ENCODE results near the gene TNFSF15. TPM values are rescaled to one million over a fixed set of nuclear protein-coding genes. Genes with fewer than 3 reads are reported as not detected.

The TNFSF15 gene
- total RNA-seq, 1 experiment from 2014 or later: not detected

DNA sequence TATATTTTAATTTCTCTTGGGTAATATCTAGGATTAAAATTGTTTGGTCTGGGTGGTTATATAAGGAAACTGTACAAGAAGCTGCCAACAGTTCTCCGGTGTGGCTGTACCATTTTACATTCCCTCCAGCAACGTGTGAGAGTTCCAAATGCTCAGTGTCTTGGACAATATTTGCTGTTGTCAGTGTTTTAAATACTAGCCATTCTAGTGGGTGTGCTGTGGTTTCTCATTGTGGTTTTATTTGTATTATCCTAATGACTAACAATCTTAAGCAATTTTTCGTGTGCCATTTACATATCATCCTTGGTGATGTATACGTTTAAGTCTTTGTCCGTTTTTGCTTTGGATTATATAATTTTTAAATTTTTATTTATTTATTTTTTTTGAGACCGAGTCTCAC, 34.0 kb downstream of the TNFSF15 start:
- H3K27me3 ChIP-seq (ENCODE audit: insufficient read depth, low read length): peaks cover 21% of the 10 kb centered on the region; the same call in 1 of the 2 replicates
- no peaks in the 10 kb centered on the region for H3K4me1 ChIP-seq (ENCODE audit: control insufficient read depth in 1 of 2, insufficient read depth in 2 of 2, low read length in 2 of 2)
- H3K79me2 ChIP-seq (ENCODE audit: insufficient read depth, low read length): no peaks in the 10 kb centered on the region
- no peaks in the 10 kb centered on the region for H4K20me1 ChIP-seq (ENCODE audit: insufficient read depth)
- H3K27ac ChIP-seq (ENCODE audit: low read depth, low read length): no peak overlapping the region
- H3K9ac ChIP-seq (ENCODE audit: low read length): no peak overlapping the region
- no TSS peak for BruUV-seq (replicated peaks)
- ChIA-PET POLR2A (no interaction called here), CTCF (no interaction called here), RAD21 (ENCODE audit: low non-redundant PET in 1 of 2, low total read pairs in 2 of 2, uncharacterized antibody in 2 of 2, unreplicated experiment in 2 of 2) (no interaction called here)
- H3K9me3 ChIP-seq (ENCODE audit: control insufficient read depth in 1 of 2, insufficient read depth in 1 of 2, low read depth in 1 of 2, low read length in 2 of 2): no peaks in the 10 kb centered on the region
- no peak for TF ChIP-seq SP1 (IDR thresholded peaks at IDR 0.05; ENCODE audit: low read depth)
- TF ChIP-seq, protein P1, sequence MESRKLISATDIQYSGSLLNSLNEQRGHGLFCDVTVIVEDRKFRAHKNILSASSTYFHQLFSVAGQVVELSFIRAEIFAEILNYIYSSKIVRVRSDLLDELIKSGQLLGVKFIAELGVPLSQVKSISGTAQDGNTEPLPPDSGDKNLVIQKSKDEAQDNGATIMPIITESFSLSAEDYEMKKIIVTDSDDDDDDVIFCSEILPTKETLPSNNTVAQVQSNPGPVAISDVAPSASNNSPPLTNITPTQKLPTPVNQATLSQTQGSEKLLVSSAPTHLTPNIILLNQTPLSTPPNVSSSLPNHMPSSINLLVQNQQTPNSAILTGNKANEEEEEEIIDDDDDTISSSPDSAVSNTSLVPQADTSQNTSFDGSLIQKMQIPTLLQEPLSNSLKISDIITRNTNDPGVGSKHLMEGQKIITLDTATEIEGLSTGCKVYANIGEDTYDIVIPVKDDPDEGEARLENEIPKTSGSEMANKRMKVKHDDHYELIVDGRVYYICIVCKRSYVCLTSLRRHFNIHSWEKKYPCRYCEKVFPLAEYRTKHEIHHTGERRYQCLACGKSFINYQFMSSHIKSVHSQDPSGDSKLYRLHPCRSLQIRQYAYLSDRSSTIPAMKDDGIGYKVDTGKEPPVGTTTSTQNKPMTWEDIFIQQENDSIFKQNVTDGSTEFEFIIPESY (IDR thresholded peaks at IDR 0.05; ENCODE audit: extremely low read depth, insufficient replicate concordance, low read length): no peak
- TF ChIP-seq EZH2phosphoT487 (IDR thresholded peaks at IDR 0.05; ENCODE audit: borderline replicate concordance): no peak
- TF ChIP-seq TCF7L2 (IDR thresholded peaks at IDR 0.05; ENCODE audit: borderline replicate concordance, extremely low read depth, insufficient read depth, insufficient read length): no peak
- TF ChIP-seq ZFX (IDR thresholded peaks at IDR 0.05): no peak
- no peak for TF ChIP-seq FOSL1 (IDR thresholded peaks at IDR 0.05; ENCODE audit: low read depth)
- TF ChIP-seq CEBPB (IDR thresholded peaks at IDR 0.05; ENCODE audit: low read depth): no peak
- TF ChIP-seq ZNF274 (IDR thresholded peaks at IDR 0.05; ENCODE audit: low read depth, low read length): no peak
- TF ChIP-seq, protein P2, sequence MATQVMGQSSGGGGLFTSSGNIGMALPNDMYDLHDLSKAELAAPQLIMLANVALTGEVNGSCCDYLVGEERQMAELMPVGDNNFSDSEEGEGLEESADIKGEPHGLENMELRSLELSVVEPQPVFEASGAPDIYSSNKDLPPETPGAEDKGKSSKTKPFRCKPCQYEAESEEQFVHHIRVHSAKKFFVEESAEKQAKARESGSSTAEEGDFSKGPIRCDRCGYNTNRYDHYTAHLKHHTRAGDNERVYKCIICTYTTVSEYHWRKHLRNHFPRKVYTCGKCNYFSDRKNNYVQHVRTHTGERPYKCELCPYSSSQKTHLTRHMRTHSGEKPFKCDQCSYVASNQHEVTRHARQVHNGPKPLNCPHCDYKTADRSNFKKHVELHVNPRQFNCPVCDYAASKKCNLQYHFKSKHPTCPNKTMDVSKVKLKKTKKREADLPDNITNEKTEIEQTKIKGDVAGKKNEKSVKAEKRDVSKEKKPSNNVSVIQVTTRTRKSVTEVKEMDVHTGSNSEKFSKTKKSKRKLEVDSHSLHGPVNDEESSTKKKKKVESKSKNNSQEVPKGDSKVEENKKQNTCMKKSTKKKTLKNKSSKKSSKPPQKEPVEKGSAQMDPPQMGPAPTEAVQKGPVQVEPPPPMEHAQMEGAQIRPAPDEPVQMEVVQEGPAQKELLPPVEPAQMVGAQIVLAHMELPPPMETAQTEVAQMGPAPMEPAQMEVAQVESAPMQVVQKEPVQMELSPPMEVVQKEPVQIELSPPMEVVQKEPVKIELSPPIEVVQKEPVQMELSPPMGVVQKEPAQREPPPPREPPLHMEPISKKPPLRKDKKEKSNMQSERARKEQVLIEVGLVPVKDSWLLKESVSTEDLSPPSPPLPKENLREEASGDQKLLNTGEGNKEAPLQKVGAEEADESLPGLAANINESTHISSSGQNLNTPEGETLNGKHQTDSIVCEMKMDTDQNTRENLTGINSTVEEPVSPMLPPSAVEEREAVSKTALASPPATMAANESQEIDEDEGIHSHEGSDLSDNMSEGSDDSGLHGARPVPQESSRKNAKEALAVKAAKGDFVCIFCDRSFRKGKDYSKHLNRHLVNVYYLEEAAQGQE (IDR thresholded peaks at IDR 0.05; ENCODE audit: low read depth): no peak
- no peak for TF ChIP-seq SRF (IDR thresholded peaks at IDR 0.05; ENCODE audit: low read depth)
- TF ChIP-seq ELF1 (IDR thresholded peaks at IDR 0.05; ENCODE audit: borderline replicate concordance, low read depth): no peak
- no peak for TF ChIP-seq RAD21 (IDR thresholded peaks at IDR 0.05; ENCODE audit: low read depth)
- TF ChIP-seq SIN3A (IDR thresholded peaks at IDR 0.05; ENCODE audit: low read depth): no peak
- no peak for TF ChIP-seq ATF3 (IDR thresholded peaks at IDR 0.05)
- TF ChIP-seq MAX (IDR thresholded peaks at IDR 0.05): no peak
- TF ChIP-seq CBX3 (IDR thresholded peaks at IDR 0.05; ENCODE audit: low read depth): no peak
- H3K36me3 ChIP-seq (ENCODE audit: control insufficient read depth in 1 of 2, insufficient read depth in 2 of 2, low read length in 2 of 2): no peaks in the 10 kb centered on the region
- no peaks in the 10 kb centered on the region for H3K9me2 ChIP-seq (ENCODE audit: insufficient read depth)
- H3K4me2 ChIP-seq (ENCODE audit: low read length): no peak overlapping the region
- H3K4me3 ChIP-seq (replicated peaks in 1 of 2; ENCODE audit: low read depth in 1 of 2, low read length in 2 of 2): no peak overlapping the region
- intact Hi-C loops (cut with micrococcal nuclease): no loop called here
- no peak for ATAC-seq
- DNase-seq (ENCODE audit: low read depth, low spot score): no peak
- no peak overlapping the region for H2AFZ ChIP-seq (ENCODE audit: low read depth, low read length, poor library complexity, severe bottlenecking)
